ENCODE data around the gene DCTN3. TPM values are rescaled to one million over a fixed set of nuclear protein-coding genes. Genes with fewer than 3 reads are reported as not detected.

Gene DCTN3
- total and polyA plus RNA-seq, 2 donors (not counting 3 experiments of a cell fraction or from before 2014, with no cell fraction given): 91.0 to 170 TPM

DNA sequence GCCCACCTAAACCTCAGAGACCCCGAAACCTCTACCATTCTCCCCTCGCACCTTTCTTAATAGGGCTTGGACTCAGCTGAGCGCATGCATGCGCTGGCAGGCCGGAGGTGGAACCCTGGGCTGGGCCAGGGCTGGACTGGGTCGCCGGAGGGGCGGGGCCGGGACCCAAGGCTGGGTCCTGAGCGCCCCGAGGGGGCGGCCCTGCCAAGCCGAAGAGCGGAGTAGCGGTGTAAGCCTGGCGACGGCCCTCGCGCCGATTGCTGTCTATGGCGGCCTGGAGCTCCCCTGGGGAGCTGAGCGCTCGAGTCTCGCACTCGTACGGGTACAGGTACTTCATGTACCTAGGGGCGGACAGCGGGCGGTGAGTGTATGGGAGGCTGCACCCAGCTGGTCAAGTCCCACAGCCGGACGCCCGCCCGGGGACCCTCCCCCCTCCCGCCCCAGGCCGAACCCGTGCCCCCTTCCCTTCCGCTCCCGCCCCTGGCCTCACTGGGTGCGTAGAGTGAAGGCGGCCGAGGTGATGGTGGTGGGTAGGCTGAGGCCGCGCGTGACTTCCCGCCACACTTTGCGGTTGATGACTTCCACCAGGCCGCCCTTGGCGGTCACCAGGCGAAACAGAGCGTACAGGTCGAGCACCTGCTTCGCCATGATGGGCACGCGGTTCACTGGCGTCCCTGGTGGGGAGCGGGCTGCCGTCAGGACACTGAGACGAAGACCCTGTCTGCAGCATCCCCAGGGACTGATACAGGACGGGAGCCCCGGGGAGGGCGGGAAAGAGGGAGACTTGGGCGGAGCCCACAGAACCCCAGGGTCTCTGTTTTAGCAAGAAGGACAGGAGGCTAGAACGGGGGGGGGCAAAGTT is 3.3 kb upstream of the DCTN3 start:
- FAIRE-seq (no peak), DNase-seq (ENCODE audit: low read depth, low spot score) (no peak)
- Histone ChIP-seq H4K20me1 (replicated peaks; ENCODE audit: control insufficient read depth, extremely low read depth, insufficient read depth, low read length) (no peaks in the 10 kb centered on the region), H3K9ac (replicated peaks; ENCODE audit: extremely low read depth, insufficient read depth, low read length) (no peak overlapping the region), H3K27ac (ENCODE audit: insufficient read depth, low read depth, low read length) (no peak overlapping the region), H3K4me1 (ENCODE audit: control insufficient read depth, extremely low read depth, insufficient read depth, low read length) (peaks cover 13% of the 10 kb centered on the region), H3K79me2 (ENCODE audit: control insufficient read depth, insufficient read depth, low read length) (no peaks in the 10 kb centered on the region), H3K4me3 (replicated peaks in 1 of 3; ENCODE audit: insufficient read depth in 1 of 3, low read depth in 1 of 3, low read length in 3 of 3) (no peak overlapping the region), H2AFZ (ENCODE audit: low read depth, low read length) (no peak overlapping the region), H3K9me1 (replicated peaks; ENCODE audit: control insufficient read depth, extremely low read depth, insufficient read depth, low read length) (no peaks in the 10 kb centered on the region), H3K4me2 (ENCODE audit: insufficient read depth, low read length) (no peak overlapping the region), H3K27me3 (ENCODE audit: control insufficient read depth in 2 of 2, insufficient read depth in 2 of 2, low read length in 2 of 2) (peaks cover 50 to 56% of the 10 kb centered on the region in 2 experiments), H3K9me3 (replicated peaks; ENCODE audit: control insufficient read depth, insufficient read depth, low read length) (no peaks in the 10 kb centered on the region), H3K36me3 (ENCODE audit: control insufficient read depth in 2 of 2, extremely low read depth in 1 of 2, insufficient read depth in 2 of 2, low read length in 2 of 2) (no peaks in the 10 kb centered on the region)
- TF ChIP-seq EZH2 (IDR thresholded peaks at IDR 0.05; ENCODE audit: borderline replicate concordance, low read depth, low read length, severe bottlenecking) (peak; percentile 81), GATA2 (IDR thresholded peaks at IDR 0.05; ENCODE audit: insufficient read depth, insufficient read length, low read depth, low read length) (no peak)
- BruUV-seq (replicated peaks): no TSS peak
- intact Hi-C loops (cut with micrococcal nuclease): no loop called here
- dilution Hi-C loops (cut with MboI; ENCODE audit: extremely low pct_ligation_motif_present, low sequenced_read_pairs): no loop called here
- POLR2A ChIA-PET: no interaction called here
- CTCF ChIA-PET: interaction anchor here (0.7 to 5.0 kb wide), 4 partner anchors 10 to 79 kb away, joined by 3 to 41 read pairs (median 4); partner anchors contain the start of gene RPP25L

DNA sequence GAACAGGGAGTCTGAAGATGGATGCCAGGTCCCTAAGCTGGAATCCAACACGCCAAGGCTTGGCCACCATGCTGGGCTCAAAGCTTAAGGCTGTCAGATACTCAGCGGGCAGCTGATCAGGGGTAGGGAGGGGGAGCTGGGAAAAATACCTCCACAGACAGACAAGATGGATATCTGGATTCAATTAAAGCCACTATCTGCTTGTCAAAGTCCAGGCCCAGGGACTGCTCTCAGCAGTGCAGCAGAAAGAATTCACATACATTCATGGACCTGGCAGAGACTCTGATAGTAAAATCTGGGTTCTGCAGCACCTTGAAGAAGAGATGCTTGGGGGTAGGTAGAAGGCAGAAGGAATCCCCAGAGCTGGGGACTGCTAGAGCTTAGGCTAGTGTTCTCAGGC is 5.2 kb downstream of the DCTN3 start:
- ChIA-PET CTCF (interaction anchor here (0.6 to 7.1 kb wide), 4 partner anchors 10 to 87 kb away, joined by 3 to 130 read pairs (median 5); partner anchors contain the start of gene SIGMAR1), POLR2A (no interaction called here)
- no peak overlapping the region for H3K9ac ChIP-seq (replicated peaks; ENCODE audit: extremely low read depth, insufficient read depth, low read length)
- peaks cover 0 to 14% of the 10 kb centered on the region in 2 experiments for H3K36me3 ChIP-seq (ENCODE audit: control insufficient read depth in 2 of 2, extremely low read depth in 1 of 2, insufficient read depth in 2 of 2, low read length in 2 of 2)
- H3K9me1 ChIP-seq (replicated peaks; ENCODE audit: control insufficient read depth, extremely low read depth, insufficient read depth, low read length): no peaks in the 10 kb centered on the region
- FAIRE-seq (no peak), DNase-seq (ENCODE audit: low read depth, low spot score) (no peak)
- no peak overlapping the region for H3K4me2 ChIP-seq (ENCODE audit: insufficient read depth, low read length)
- peaks cover 20% of the 10 kb centered on the region for H3K4me1 ChIP-seq (ENCODE audit: control insufficient read depth, extremely low read depth, insufficient read depth, low read length)
- no peaks in the 10 kb centered on the region for H3K9me3 ChIP-seq (replicated peaks; ENCODE audit: control insufficient read depth, insufficient read depth, low read length)
- peaks cover 2% of the 10 kb centered on the region for H3K79me2 ChIP-seq (ENCODE audit: control insufficient read depth, insufficient read depth, low read length)
- no peak overlapping the region for H3K4me3 ChIP-seq (replicated peaks in 1 of 3; ENCODE audit: insufficient read depth in 1 of 3, low read depth in 1 of 3, low read length in 3 of 3)
- H3K27ac ChIP-seq (ENCODE audit: insufficient read depth, low read depth, low read length): no peak overlapping the region
- intact Hi-C loops (cut with micrococcal nuclease): no loop called here
- no peaks in the 10 kb centered on the region for H3K27me3 ChIP-seq (ENCODE audit: control insufficient read depth in 2 of 2, insufficient read depth in 2 of 2, low read length in 2 of 2)
- dilution Hi-C loops (cut with MboI; ENCODE audit: extremely low pct_ligation_motif_present, low sequenced_read_pairs): no loop called here
- TF ChIP-seq JUN (IDR thresholded peaks at IDR 0.05; ENCODE audit: borderline replicate concordance, insufficient read depth, insufficient read length, low read depth): no peak
- TF ChIP-seq MYC (IDR thresholded peaks at IDR 0.05; ENCODE audit: low read depth, low read length): no peak
- TF ChIP-seq POLR2A (IDR thresholded peaks at IDR 0.05; ENCODE audit: low read depth, low read length): no peak
- TF ChIP-seq GATA2 (IDR thresholded peaks at IDR 0.05; ENCODE audit: insufficient read depth, insufficient read length, low read depth, low read length): no peak
- TF ChIP-seq EZH2 (IDR thresholded peaks at IDR 0.05; ENCODE audit: borderline replicate concordance, low read depth, low read length, severe bottlenecking): no peak
- no TSS peak for BruUV-seq (replicated peaks)
- no peaks in the 10 kb centered on the region for H4K20me1 ChIP-seq (replicated peaks; ENCODE audit: control insufficient read depth, extremely low read depth, insufficient read depth, low read length)
- H2AFZ ChIP-seq (ENCODE audit: low read depth, low read length): no peak overlapping the region
